Epidermal melanocyte (primary cell): ENCODE measurements around the gene HOXB9.

ENCODE experiments used
- DNase-seq: peaks from one replicate; pipeline ENCODE4 v3.0.0; 2011; ENCODE audit warnings: low spot score; ENCODE audit not compliant: insufficient read length

HOXB9 gene

DNA sequence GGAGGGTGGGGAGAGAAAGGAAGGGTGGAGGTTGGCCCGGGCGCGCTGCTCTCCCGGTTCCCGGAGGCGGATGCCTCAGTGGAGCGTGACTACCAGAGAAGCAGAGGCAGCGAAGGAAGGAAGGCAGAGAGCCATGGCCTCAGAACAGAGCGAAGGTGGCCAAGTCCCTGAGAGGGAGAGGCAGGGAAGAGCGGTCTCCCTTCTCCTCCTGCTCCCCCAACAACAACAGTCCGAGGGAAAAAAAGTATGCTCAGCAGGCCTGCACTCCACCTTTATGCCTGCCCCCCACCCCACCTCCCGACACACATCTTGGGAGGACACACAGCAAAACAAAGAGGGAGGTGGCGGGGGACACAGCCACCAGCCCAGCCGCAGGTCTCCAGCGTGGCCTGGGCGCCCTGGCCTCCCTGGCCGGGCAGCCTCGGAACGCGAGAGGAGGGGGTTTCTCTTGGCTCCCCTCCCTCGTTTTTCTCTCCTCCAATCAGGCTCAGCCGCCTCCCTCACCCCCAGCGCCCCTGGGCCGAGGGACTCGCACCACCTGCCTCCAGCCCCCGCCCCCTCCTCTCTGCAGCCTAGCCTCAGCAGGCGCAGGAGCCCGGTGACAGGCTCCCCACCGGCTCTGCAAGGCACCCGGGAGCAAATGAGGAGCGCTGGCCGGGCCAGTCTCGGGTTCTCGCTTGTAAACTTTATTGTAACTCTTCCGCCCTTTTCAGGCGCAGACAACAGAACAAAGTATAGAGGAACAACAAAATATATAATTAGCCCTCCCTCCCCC lies 14.3 kb downstream of the HOXB9 start:
- DNase-seq, result no peak

DNA sequence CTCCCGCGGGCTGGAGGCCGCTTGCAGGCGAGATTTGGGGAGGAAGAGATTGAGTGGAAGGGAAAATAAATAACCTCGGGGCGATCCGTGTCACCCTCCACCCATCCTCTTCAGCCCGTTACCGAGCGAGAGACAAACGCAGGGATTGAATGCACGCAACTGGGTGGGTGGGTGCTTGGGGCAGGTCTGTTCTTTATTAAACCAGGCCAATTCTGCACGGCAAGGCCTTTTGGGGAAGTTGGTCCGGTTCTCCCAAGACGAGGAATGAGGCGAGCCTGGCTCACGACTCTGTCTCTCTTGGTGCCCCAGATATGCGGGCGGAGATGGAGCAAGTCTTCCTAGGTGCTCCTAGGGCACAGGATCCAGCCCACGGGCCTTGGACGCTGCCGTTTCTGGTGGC lies 14.9 kb downstream of the HOXB9 start:
- DNase-seq, result no peak

DNA sequence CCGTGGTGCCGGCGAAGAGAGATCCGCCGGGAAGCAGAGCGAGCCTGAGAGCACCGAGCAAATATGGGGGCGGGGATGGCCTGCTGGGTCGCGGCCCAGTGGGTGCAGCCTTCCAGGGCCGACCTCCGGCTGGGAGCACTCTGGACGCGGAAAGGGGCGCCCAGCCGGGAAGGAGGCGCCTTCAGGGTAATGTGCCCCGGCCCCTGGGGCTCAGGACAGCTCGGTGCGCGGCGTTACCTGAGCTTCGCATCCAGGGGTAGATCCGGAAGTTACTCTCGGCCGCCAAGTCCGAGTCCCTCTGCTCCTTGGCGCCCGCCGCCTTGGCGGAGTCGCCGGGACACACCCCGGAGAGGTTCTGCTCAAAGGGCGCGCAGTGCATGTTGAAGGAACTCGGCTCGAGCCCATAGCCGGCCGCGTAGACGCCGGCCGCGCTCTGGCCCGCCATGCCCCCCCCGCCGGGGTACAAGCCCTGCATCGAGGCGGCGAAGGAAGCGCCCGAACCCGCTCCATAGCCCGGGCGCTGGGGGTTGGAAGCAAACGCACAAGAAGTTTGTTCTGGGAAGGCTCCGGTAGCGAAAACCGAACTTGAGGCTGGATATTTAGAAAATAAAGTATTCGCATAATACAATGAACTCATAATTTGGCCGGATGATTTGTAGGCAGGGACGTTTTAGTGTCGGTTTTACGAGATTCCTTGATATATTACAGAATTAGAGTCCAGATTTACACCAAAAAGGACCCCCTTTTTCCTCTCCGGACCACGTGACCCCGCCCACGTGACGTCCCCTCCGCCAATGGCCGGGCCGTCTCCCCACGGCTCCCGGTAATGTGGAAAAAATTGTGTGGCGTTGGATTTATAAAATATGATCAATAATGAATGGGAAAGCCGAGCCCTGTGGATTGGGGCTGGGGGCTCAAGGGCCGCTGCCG lies 15.6 kb downstream of the HOXB9 start, which contains the start of gene HOXB7:
TSS of gene HOXB7 (minus strand) at position 736 of the 930 bp plus-strand sequence. CDS start at position 637, 99 bp downstream.
- no peak for DNase-seq

DNA sequence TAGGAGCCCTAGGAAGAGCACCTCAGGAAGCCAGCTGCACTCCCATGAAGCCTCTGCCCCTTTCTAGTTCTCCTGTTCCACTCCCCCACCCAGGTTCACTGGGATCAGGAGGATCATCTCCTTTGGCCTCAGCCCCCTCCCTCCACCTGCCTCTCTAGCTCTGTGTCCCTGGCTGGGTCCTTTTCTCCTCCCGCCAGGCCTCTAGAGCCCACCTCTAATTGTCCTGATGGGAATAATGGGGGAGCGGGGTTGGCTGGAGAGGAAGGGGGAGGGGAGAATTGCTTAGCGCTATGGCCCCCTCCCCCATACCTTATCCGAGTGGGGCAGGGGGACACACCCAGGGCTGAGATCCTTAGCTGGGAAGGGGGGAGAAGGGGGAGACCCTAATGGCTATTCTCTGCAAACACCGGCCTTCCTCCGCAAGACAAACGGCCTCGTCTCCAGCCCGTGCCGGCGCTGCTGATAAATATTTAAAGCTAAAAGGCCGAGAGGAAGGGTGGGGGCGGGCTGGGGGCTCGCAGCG lies 16.3 kb downstream of the HOXB9 start:
- DNase-seq, result no peak

DNA sequence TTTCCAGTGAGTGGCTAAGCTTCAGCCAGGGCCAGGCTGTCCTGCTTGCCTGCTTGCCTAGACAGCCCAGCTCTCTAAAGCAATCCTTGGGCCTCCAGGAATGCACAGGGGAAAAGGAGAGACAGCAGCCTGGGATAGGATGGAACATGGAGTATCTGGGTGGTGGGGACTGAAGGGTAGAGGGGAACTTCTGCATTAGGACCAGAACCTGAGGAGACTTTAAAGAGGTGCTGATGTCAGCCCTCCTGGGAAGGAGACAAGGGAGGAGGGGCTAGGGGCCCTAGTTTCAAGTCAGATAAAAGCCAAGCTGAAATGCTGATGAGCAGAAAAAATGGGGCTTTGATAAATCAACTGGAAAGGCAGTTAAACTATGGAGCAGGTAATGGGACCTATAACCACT lies 17.1 kb downstream of the HOXB9 start:
- DNase-seq, result no peak

DNA sequence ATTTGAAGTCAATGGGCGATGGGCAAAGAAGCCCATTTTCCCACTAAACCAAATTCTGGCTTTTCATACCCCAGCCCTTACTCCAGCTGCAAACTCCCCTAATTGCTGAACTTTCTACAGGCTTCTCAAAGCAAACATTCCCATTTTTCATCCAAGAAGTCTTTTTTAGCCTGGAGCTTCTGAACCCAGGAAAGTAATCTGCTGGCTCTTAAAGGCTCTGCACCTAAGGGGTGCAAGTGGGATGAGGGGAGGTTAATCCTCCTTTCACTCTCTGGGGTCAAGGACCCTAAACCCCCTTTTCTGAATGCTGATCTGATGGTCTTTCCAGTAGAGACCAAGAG lies 17.7 kb downstream of the HOXB9 start:
- no peak for DNase-seq

DNA sequence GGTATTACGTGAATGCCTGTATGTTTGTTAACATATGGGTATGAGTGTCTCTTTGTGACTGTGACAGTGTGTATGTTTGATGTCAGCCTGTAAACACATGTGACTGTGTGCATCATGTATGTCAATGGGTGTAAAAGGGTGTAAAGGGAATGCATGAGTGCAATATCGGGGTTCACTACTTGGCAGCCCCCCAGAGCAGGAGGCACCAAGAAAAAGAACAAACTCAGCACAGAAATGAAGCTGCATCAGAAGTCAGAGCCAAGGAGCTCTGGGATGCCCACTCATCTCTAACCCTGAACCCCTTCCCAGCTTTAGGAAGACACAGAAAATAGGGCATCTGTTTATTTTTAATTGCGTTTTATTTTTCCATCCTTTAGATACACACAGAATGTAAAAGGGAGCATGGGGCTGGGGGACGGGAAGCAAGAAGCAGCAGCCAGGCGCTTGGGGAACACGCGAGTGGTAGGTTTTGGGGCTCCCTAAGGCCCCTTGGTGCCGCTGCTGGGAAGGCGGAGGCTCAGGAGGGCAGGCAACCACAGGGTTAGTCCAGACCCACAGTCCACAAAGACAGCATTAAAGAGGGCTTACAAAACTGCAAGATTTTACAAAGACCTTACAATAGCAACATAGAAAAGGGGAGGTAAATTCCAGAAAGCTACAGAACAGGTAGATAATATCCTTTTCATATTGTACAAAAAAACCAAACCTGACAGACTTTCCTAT lies 19.1 kb downstream of the HOXB9 start:
- no peak for DNase-seq

DNA sequence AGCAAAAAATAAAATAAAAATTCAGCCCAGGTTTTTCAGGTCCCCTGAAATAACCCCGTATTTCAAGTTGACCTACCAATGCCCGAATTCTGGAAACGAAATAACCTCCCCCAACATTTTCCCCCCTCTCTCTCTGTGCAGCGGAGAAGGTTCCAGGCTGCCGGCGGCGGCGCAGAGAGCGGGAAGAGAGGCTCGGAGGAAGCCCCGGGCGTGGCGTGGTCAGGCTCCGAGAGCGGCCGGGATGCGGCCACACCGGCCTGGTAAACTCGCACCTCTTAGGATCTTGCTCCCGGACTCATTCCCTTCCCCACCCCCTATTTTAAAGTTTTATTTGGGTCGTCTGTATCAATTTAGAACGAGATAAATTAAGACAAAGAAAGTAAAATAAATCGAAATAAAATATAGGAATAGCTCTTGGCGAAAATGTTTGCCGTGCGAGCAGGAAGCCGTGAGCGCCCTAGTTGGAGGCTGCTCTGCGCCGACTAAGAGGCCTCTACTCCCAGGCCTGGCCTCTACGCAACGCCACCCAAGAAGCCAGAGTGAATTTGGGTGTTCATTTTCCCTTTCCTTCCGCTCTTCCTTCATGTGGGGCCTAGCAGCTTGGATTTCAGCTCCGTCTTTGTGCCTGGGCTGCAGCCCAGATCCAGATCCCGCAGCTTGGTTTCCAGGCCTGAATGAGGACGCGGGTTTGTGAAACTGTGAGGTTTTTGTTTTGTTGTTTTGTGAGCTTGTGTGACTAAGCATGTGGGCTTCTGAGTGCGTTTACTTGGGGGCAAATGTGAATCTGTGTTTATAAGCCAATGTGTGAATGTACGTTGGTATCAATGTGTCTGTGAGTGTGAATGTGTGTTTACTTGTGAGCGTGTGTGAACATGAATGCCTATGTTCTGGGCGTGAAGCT lies 19.9 kb downstream of the HOXB9 start:
- no peak for DNase-seq

DNA sequence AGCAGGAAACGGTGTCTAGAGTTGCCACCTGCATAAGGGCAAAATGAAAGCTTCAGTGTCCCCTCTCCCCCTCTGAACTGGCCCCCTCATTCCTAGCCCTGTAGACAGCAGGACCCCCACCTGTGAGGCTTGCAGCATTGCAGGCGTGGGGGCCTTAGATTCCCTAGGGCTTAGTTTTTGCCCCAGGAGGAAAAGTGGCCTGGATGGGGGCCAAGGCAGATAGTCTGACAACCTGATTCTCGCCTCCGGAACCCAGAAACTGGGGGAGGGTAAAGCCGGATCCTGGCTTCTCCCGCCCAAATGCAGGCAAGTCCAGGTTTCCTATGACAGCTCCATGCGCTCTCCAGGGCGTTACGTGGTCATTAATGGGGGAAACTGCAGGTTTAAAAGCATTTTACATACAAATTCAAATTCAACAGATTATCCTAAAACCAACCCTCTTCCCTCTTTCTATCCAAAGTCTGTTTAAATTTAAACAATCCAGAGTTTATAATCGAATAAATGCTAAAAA lies 20.7 kb downstream of the HOXB9 start:
- no peak for DNase-seq

DNA sequence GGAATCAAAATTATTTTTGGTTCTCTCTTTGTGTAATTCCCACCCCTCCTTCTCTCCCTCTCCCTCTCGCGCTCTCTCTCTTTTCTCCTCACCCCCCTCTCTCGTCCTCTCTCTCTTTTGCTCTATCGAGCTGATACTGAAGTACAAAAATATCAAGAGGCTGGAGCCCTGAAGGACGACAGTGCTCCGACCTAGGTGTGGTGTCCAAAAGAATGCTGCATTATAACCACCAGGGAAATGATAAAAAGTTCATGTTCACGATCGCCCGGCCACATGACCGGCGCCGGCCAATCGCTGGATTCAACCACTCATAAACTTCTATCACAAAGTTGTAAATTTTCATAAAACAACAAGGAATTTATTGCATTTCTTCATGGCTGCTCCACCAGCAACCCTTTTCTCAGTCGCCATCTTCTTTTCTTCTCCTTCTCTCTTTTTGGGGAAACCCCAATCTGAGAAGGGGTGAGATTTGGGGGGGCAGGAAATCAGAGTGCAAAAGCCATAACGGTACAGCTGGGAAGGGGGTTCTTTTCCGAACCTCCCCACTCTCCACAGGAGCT lies 21.3 kb downstream of the HOXB9 start, which contains the start of gene HOXB6:
TSS of gene HOXB6 (minus strand) at position 217 of the 560 bp plus-strand sequence. CDS start 6,836 bp downstream, outside the sequence.
- DNase-seq, result no peak

DNA sequence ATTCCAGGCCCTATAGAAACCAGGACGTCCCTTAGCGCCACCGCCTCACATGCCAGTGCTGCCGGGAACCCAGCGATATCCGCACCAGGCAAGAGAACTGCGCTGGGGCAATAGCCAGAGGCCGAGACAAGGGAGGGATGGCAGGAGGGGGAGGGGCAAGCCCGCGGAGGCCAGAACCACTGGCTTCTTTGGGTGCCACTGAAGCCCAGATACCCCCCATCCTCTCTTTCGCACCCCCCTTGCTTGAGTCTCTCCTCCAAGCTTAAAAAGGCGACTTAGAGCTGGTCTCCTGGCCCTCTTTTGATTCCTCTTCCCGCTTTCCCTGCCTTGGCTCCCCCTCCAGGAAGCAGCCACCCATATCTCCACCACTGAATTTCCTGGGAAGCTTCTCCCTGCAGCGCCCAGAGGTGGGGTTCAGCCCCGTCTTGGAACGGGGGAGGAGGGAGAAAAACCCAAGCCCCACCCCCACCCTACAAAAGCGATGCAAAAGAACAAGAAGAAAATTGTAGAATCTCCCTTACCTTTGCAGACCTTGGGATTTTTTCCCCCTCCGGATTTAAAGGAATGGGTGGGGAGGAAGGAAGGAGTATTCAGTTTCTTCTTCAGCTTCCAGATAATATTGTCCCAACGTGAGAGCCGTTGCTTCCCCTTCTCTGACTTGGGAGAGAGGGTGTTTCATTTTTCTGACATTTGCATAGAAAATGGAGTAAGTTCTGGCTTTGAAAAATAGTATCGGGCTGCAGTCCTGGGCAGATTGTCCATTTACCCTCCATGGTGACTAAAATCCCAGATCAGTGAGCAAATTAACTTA lies 22.0 kb downstream of the HOXB9 start:
- no peak for DNase-seq

DNA sequence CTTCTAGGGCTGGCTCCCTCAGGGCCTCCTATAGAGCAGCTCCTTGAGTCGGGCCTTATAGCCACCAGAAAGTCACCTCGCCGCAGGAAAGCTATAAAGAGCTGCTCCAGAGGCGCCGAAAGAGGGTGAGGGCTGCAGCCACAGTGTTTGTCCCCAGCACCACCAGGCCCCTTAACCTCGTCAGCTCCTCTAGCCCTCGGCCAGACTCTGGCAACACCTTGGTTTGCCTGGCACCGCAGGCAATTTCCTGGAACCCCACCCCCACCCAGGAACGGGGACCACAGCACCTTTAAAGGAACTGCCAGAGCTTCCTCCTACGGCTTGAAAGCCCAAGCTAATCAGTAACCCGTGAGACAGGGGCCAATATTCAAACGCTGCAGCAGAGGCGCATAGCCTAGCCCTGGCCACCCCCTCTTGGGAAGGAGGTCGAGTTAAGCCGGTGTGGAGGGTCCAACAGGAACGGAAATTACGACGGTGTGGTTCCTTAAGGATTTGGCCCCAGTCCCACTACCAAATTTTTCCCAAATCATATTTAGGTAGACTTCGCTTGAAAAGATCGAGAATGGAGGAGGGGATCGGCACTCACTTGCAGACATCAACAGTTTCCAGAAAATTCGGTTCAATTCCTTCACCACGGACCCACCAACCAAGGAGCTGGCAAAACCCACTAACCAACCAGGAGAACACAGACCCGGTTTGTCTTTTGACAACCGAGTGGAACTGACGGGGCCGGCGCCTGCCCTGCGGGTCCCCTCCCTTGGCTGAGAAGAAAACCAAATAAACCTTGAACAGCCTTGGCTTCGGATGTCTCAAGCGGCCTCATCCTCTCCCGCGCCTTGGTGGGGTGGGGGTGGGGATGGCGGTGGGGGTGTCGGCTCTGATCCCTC lies 24.4 kb downstream of the HOXB9 start:
- no peak for DNase-seq

DNA sequence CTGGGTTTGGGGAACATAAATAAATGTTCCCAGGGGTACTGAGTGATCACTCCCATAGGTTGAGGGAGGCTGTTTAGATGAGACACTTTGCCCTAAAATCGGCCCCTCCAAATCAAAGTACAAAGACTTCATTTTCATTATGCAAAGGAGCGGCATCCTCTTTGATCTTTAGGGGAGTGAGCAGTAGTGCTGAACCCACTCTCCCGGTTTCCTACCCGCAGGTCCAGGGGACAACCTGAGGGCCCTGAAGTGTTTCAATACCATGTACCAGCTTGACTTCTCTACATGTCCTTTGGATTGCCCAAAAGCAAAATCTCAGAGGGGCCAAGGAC lies 25.0 kb downstream of the HOXB9 start:
- DNase-seq, result no peak

DNA sequence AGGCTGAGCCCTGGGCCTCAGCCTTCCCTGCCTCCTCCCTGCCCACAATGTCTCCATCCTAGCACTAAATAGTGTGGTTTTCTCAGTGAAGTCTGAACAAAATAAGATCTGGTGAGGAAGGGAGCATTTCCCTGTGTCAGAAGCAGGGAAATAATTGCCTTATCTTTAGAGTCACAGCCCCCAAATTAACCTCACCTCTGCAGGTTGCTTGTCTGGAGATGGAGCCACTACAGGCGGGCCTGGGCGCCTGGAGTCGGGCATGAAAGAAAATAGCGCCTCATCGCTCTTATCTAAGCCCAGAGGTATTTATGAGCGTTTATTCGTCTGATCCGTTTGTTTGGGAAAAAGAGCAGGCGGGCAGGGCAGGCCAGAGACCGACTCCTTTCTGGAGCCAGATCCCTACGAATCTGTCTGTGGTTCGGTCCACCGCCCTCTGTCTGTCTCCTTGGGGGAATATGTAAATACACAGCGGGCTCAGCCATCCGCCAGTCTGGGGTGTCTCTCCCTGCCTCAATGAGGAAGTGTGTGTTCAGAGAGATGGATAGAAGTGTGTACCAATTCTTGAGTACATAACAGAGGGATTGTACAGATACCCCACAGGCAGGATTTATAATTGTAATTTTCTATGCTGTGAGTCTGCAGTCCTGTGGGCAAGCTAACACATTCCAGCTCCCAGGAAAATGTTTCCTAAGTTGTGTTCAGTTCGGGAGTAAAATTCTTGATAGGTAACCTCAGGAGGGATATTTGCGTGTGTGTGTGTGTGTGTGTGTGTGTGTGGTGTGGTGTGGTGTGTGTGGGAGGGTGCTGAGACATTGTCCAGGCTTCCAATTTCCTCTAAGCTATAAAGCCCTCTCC lies 25.7 kb downstream of the HOXB9 start:
- DNase-seq, result no peak

DNA sequence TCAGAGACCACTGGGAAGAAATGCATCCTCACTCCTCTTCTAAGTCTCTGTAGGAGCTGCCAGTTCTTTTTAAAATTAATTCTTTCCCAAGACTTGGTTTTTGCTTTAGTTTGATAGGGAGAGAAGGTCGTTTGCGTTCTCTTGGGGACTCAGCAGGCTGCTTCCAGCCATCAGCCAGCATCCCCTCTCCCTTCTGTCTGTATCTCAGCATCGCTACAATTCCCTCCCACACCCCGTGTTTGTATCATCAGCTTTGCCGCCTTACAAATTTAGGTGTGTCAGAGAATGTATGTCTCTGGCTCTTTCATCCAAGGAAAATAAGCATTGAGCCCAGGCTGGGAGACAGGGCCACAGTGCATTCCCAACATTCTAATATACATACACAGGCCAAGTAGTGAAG lies 26.8 kb downstream of the HOXB9 start:
- DNase-seq, result no peak

DNA sequence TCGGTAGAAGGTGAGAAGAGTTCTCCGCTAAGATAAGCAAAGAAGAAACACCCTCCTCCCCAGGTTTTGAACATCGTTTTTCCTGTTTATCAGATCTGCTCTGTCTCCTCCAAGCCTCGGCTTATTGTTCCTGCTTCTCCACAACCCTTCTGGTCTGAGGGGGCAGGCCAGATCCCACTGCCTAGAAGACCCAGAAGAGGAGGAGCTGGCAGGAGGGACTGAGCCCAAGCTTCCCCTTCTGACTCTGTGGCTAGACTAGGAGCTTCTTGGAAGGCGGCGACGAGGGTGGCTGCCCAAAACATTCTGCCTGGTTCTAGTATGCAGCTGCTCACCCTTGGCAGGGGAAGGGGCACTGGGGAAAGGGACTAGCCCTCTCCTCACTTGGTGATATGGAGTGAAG lies 27.4 kb downstream of the HOXB9 start:
- no peak for DNase-seq
